ENCODE data around the gene PLAAT2.

- no peak for TF ChIP-seq POLR2A (IDR thresholded peaks at IDR 0.05)
- no peak for TF ChIP-seq CTCF (IDR thresholded peaks at IDR 0.05)
- TF ChIP-seq POLR2AphosphoS5 (IDR thresholded peaks at IDR 0.05): no peak
These were observed 31.1 kb downstream of the PLAAT2 start for GRCh38 chr11:63532117-63532516.

All from prostate gland (tissue), 2 donors.